Spleen (tissue), 7 donors: Measurements from ENCODE around the gene ZFAND2A.
"Not testable (repeated sequence)": the region's sequence is repeated elsewhere in the genome, so short reads cannot be mapped to it uniquely, and the experiment has no call there.

ENCODE experiments used
- CTCF ChIP-seq, 11 experiments: fragments of 200-600 bp in 7 of 11; fragments of 450-650 bp in 4 of 11; sonication (generic) in 4 of 11; IDR thresholded peaks in 8 of 11; conservative IDR thresholded peaks in 3 of 11; 1 replicate in 7 of 11; 2 replicates in 4 of 11; pipeline versions ENCODE4 v1.4.0 to v1.8.0; 2016 to 2021; ENCODE audit warnings: antibody characterized with exemption in 11 of 11, inconsistent platforms in 4 of 11, mild to moderate bottlenecking in 1 of 11
- POLR2A ChIP-seq, 3 donors: fragments of 450-650 bp; IDR thresholded peaks; one replicate each; pipeline ENCODE4 v1.5.1; 2017; ENCODE audit warnings: antibody characterized with exemption in 3 of 3, mild to moderate bottlenecking in 1 of 3
- POLR2AphosphoS5 ChIP-seq, 3 donors: sonication (generic); formaldehyde crosslinking; IDR thresholded peaks; one replicate each; pipeline ENCODE4 v1.5.1; 2017; ENCODE audit warnings: antibody characterized with exemption in 3 of 3
- donor health status: DM: no; HTN: no; CAD: no; lungs with moderate emphysema.
- donor health status: DM: no; HTN: no; CAD: no.
- donor health status: DM: no; HTN: no; CAD: no.

GRCh38 chr7:1205742-1206141 is 45.7 kb upstream of the ZFAND2A start:
- TF ChIP-seq CTCF (IDR thresholded peaks at IDR 0.05 in 8 of 11, conservative IDR thresholded peaks at IDR 0.05 in 3 of 11); POLR2AphosphoS5 (IDR thresholded peaks at IDR 0.05); POLR2A (IDR thresholded peaks at IDR 0.05): not testable (repeated sequence)
